H1 (cell line): Measurements from ENCODE around the gene KLHL33. TPM values are rescaled to one million over a fixed set of nuclear protein-coding genes. Genes with fewer than 3 reads are reported as not detected.

Experiments used
- RXRA ChIP-seq: IDR thresholded peaks from 2 replicates; pipeline ENCODE4 v1.6.1; 2011; ENCODE audit warnings: low read depth, mild to moderate bottlenecking, low read length, moderate library complexity; ENCODE audit not compliant: insufficient read depth
- YY1 ChIP-seq: IDR thresholded peaks from 2 replicates; pipeline ENCODE4 v1.6.1; 2011; ENCODE audit warnings: low read depth, mild to moderate bottlenecking, low read length
- polyA plus RNA-seq, 7 experiments: library from polyadenylated mRNA; depleted of rRNA in 3 of 7; stranded (reverse) in 5 of 7; unstranded in 2 of 7; fragments of >200 nt in 5 of 7; fragments of 200-250 nt in 2 of 7; gene quantifications; 1 replicate in 5 of 7; 2 replicates in 1 of 7; 4 replicates in 1 of 7; pipeline versions ENCODE4 v1.2.1 to v1.2.3, GENCODE V29; 2011 to 2013; ENCODE audit warnings: missing spikeins in 2 of 7, mixed read lengths in 2 of 7
- total RNA-seq: library from RNA; stranded (reverse); fragmentation: NEBNext Ultra II Directional; extraction: Animal tissue kit (Norgen Biotek cat#: 25700); gene quantifications from 2 replicates; pipeline ENCODE4 v1.2.1, GENCODE V29; 2021
- TF ChIP-seq, protein P1 (sequence below): IDR thresholded peaks from 2 replicates; pipeline ENCODE4 v1.6.1; 2012; ENCODE audit warnings: low read length, inconsistent platforms

KLHL33 gene
- total and polyA plus RNA-seq, 2 of the 8 experiments (the other 6 are each of a cell fraction or from before 2014, with no cell fraction given) = 0.11 to 0.17 TPM

DNA sequence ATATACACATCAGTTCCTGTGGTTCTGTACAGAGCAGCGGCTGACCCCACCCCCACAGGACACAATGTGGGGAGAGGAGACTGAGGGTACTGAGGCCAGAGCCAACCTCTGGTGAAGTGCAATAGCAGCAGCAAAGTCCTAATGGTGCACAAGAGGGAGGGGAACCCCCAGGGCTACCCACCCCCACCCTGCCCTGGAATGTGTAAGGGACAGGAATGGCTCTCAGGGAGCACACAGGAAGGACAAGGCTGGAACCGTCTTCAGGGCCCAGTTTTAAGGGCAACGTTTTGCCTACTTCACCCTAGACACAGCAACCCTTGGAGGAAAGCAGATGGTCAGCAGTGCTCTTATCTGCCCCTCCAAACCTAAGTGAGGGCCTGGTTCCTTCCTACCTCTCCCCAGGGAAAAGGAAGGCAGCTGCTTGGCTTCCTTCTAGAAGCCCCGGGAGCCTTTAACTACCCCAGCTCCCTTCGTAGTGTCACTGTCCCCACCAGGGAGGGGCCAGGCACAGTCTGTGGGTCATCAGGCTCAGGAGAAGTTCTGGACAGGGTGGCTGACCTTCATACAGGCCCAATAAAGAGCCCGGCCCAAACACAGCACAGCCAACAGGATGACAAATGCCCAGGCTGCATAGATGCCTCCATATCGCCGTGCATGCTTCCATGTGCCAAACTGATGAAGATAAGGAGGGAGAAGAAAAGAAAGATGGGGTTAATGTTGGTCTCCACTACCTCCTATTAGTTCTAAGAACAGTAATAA, 22.2 kb upstream of the KLHL33 start (continued):
- TF ChIP-seq, protein P1, sequence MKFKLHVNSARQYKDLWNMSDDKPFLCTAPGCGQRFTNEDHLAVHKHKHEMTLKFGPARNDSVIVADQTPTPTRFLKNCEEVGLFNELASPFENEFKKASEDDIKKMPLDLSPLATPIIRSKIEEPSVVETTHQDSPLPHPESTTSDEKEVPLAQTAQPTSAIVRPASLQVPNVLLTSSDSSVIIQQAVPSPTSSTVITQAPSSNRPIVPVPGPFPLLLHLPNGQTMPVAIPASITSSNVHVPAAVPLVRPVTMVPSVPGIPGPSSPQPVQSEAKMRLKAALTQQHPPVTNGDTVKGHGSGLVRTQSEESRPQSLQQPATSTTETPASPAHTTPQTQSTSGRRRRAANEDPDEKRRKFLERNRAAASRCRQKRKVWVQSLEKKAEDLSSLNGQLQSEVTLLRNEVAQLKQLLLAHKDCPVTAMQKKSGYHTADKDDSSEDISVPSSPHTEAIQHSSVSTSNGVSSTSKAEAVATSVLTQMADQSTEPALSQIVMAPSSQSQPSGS = no peak
- TF ChIP-seq YY1 = no peak
- no peak for TF ChIP-seq RXRA
- TF ChIP-seq, all 59 proteins: peak for 4
